Fibroblast of lung (primary cell): ENCODE data around the gene CTSE. TPM values are rescaled to one million over a fixed set of nuclear protein-coding genes. Genes with fewer than 3 reads are reported as not detected.
"Not testable (repeated sequence)": the region's sequence is repeated elsewhere in the genome, so short reads cannot be mapped to it uniquely, and the experiment has no call there.

Experiments used
- DNase-seq, 2 donors: peaks; one replicate each; pipeline versions ENCODE4 v3.0.0 to v3.0.0-alpha.2; 2010; ENCODE audit warnings: low read depth in 2 of 2
- H2AFZ ChIP-seq: 2 replicates; pipeline ENCODE4 v1.5.1; 2012; ENCODE audit warnings: low read length, control low read depth, inconsistent platforms
- H3K27ac ChIP-seq: 2 replicates; pipeline ENCODE4 v1.5.1; 2011; ENCODE audit warnings: low read length, control low read depth; ENCODE audit not compliant: insufficient read depth
- H3K27me3 ChIP-seq: 2 replicates; pipeline ENCODE4 v1.5.1; 2011; ENCODE audit warnings: mild to moderate bottlenecking, low read length; ENCODE audit not compliant: control insufficient read depth, insufficient read depth
- H3K36me3 ChIP-seq: 2 replicates; pipeline ENCODE4 v1.5.1; 2011; ENCODE audit warnings: low read length; ENCODE audit not compliant: control insufficient read depth, insufficient read depth
- H3K4me1 ChIP-seq: 2 replicates; pipeline ENCODE4 v1.5.1; 2011; ENCODE audit warnings: low read length; ENCODE audit not compliant: control insufficient read depth, insufficient read depth; ENCODE audit errors: extremely low read depth
- H3K4me2 ChIP-seq: 2 replicates; pipeline ENCODE4 v1.5.1; 2011; ENCODE audit warnings: low read length, control low read depth; ENCODE audit not compliant: insufficient read depth; ENCODE audit errors: extremely low read depth
- H3K4me3 ChIP-seq, 4 experiments: fragments of 200-600 bp in 1 of 4; sonication (generic) in 1 of 4; replicated peaks in 1 of 4; 2 replicates each; pipeline ENCODE4 v1.5.1; 2011 to 2016; ENCODE audit warnings: low read length in 4 of 4, low read depth in 3 of 4, mild to moderate bottlenecking in 3 of 4, control low read depth in 2 of 4, inconsistent platforms in 1 of 4, mixed read lengths in 1 of 4; ENCODE audit not compliant: insufficient read depth in 1 of 4; ENCODE audit errors: control extremely low read depth in 1 of 4
- H3K79me2 ChIP-seq: 2 replicates; pipeline ENCODE4 v1.5.1; 2012; ENCODE audit warnings: mild to moderate bottlenecking, low read length, inconsistent platforms; ENCODE audit not compliant: control insufficient read depth, insufficient read depth
- H3K9ac ChIP-seq: 2 replicates; pipeline ENCODE4 v1.5.1; 2011; ENCODE audit warnings: mild to moderate bottlenecking, low read length, control low read depth; ENCODE audit not compliant: insufficient read depth
- H3K9me3 ChIP-seq: 2 replicates; pipeline ENCODE4 v1.5.1; 2012; ENCODE audit warnings: low read depth, low read length; ENCODE audit not compliant: control insufficient read depth, insufficient read depth
- H4K20me1 ChIP-seq: 2 replicates; pipeline ENCODE4 v1.5.1; 2011; ENCODE audit warnings: low read length; ENCODE audit not compliant: control insufficient read depth, insufficient read depth; ENCODE audit errors: extremely low read depth
- EZH2 ChIP-seq: IDR thresholded peaks from 2 replicates; pipeline ENCODE4 v1.5.1; 2012; ENCODE audit warnings: low read length, control low read depth, mild to moderate bottlenecking; ENCODE audit errors: missing control alignments
- polyA plus RNA-seq, 2 donors: library from polyadenylated mRNA; depleted of rRNA in 1 of 2; stranded (reverse) in 1 of 2; unstranded in 1 of 2; fragments of >200 nt; gene quantifications; 2 replicates each; pipeline ENCODE4 v1.2.1, GENCODE V29; 2011 to 2012; ENCODE audit warnings: missing spikeins in 1 of 2
- total RNA-seq: library from RNA; depleted of rRNA; stranded (reverse); fragments of >200 nt; gene quantifications from 2 replicates; pipeline ENCODE4 v1.2.1, GENCODE V29; 2014
- TF ChIP-seq, protein P1 (sequence below), 2 donors: IDR thresholded peaks in 1 of 2; conservative IDR thresholded peaks in 1 of 2; 1 replicate in 1 of 2; 2 replicates in 1 of 2; pipeline ENCODE4 v1.5.1; 2011 to 2012; ENCODE audit warnings: low read length in 2 of 2, control low read depth in 1 of 2, inconsistent platforms in 1 of 2, low read depth in 1 of 2, mild to moderate bottlenecking in 1 of 2

The CTSE gene
- total and polyA plus RNA-seq, 2 donors (not counting 1 experiment from before 2014, with no cell fraction given): not detected

DNA sequence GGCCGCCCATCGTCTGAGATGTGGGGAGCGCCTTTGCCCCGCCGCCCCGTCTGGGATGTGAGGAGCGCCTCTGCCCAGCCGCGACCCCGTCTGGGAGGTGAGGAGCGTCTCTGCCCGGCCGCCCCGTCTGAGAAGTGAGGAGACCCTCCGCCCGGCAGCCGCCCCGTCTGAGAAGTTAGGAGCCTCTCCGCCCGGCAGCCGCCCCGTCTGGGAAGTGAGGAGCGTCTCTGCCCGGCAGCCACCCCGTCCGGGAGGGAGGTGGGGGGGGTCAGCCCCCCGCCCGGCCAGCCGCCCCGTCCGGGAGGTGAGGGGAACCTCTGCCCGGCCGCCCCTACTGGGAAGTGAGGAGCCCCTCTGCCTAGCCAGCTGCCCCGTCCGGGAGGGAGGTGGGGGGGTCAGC, 40.3 kb upstream of the CTSE start:
- H3K79me2 ChIP-seq, H3K9me3 ChIP-seq, H4K20me1 ChIP-seq, H3K36me3 ChIP-seq, H3K4me2 ChIP-seq, H3K27ac ChIP-seq, H2AFZ ChIP-seq, H3K9ac ChIP-seq, DNase-seq, H3K4me3 ChIP-seq, H3K4me1 ChIP-seq: not testable (repeated sequence)
- H3K27me3 ChIP-seq: peaks cover 11% of the 10 kb centered on the region

DNA sequence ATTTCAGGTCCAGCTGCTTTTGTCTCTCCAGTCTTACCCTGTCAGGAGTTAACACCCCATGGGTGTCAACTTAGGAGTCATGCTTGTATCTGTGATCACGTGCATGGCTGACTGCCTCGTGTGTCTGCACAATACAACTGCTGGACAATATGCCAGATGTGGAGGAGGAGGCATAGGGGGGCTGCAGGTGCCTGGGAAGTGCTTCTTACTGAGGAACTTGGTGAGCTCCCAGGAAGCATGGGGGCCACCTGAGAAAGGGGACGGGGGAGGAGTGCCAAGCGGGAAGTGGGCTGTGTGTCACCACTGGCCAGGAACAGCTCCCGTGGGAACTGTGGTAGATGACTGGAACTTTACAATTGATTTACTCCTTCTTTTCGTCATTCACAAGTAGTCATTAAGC, 38.8 kb upstream of the CTSE start:
- H3K4me2 ChIP-seq: no peak overlapping the region
- DNase-seq: no peak

DNA sequence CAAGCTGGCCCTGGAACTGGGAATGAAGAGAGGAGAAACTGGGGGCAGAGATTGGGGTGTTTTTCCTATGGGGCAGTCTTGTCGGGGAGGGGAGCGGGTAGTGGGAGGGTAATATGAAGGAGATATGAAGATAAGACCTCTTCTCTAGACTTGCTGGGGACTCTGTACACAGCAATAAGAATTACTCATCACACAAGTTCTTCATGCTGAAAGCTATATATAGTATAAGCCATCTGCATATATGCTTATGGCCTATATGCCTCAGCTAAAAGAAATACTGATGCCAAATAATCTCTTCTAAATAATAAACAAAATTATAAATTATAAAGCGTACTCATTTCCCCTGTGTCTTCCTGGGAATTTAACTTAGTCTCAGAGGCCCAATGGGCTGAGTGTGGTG, 37.1 kb upstream of the CTSE start:
- Histone ChIP-seq H4K20me1 (no peaks in the 10 kb centered on the region), H3K9me3 (no peaks in the 10 kb centered on the region), H3K27ac (no peak overlapping the region), H3K4me1 (no peaks in the 10 kb centered on the region), H3K4me3 (no peak overlapping the region), H3K4me2 (no peak overlapping the region), H3K9ac (no peak overlapping the region), H2AFZ (no peak overlapping the region), H3K79me2 (no peaks in the 10 kb centered on the region), H3K36me3 (no peaks in the 10 kb centered on the region), H3K27me3 (peaks cover 8% of the 10 kb centered on the region)
- TF ChIP-seq, protein P1, sequence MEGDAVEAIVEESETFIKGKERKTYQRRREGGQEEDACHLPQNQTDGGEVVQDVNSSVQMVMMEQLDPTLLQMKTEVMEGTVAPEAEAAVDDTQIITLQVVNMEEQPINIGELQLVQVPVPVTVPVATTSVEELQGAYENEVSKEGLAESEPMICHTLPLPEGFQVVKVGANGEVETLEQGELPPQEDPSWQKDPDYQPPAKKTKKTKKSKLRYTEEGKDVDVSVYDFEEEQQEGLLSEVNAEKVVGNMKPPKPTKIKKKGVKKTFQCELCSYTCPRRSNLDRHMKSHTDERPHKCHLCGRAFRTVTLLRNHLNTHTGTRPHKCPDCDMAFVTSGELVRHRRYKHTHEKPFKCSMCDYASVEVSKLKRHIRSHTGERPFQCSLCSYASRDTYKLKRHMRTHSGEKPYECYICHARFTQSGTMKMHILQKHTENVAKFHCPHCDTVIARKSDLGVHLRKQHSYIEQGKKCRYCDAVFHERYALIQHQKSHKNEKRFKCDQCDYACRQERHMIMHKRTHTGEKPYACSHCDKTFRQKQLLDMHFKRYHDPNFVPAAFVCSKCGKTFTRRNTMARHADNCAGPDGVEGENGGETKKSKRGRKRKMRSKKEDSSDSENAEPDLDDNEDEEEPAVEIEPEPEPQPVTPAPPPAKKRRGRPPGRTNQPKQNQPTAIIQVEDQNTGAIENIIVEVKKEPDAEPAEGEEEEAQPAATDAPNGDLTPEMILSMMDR (conservative IDR thresholded peaks at IDR 0.05 in 1 of 2, IDR thresholded peaks at IDR 0.05 in 1 of 2; ENCODE audit: low read depth in 1 of 2, low read length in 2 of 2): no peak
- no peak for TF ChIP-seq EZH2
- no peak for DNase-seq

More for the DNA sequence above, 38.8 kb upstream of the CTSE start:
- Histone ChIP-seq H3K27ac (no peak overlapping the region), H4K20me1 (no peaks in the 10 kb centered on the region), H3K4me1 (no peaks in the 10 kb centered on the region), H2AFZ (no peak overlapping the region), H3K79me2 (no peaks in the 10 kb centered on the region), H3K36me3 (no peaks in the 10 kb centered on the region), H3K9me3 (no peaks in the 10 kb centered on the region), H3K27me3 (peaks cover 8% of the 10 kb centered on the region), H3K4me3 (no peak overlapping the region), H3K9ac (no peak overlapping the region)
- TF ChIP-seq EZH2: no peak
- TF ChIP-seq, protein P1 (conservative IDR thresholded peaks at IDR 0.05 in 1 of 2, IDR thresholded peaks at IDR 0.05 in 1 of 2; ENCODE audit: low read depth in 1 of 2, low read length in 2 of 2): no peak
